NCI-H2227 treated with DMSO at 0.1 percent for 48 hours (cell line): Measurements from ENCODE around the gene HOXA13.

Source experiments
- DNase-seq: peaks from one replicate; lab custom pipeline; 2025; lab: John Stamatoyannopoulos, UW

The HOXA13 gene

DNA sequence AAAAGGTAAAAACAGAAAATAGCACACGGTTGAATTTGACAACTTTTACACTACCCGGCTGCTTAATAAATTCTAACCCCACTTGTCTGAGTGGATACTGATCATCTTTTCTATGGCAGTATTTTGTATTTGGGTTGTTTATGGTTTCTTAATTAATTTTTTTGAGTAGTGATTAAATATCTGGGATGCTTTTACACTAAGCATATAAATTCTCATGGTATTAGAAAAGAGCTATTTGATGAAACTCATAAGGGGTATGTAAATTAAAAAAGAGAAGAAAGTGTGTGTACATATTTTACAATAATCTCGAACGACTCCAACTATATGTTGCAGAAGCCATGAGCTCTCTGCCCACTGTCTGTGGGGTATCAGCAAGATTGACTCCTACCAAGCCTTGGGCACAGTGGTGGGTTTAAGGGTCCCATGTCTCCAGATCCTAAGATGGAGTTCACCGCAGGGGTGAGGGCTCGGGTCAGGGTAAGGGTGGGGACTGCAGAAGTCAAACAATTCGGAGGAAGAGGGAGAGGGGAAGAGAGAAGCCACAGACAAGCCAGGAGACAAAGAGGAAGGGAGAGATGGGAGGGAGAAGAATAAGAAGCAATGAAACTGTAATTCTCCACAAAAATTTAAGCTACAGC, 7.6 kb upstream of the HOXA13 start:
- DNase-seq = no peak

DNA sequence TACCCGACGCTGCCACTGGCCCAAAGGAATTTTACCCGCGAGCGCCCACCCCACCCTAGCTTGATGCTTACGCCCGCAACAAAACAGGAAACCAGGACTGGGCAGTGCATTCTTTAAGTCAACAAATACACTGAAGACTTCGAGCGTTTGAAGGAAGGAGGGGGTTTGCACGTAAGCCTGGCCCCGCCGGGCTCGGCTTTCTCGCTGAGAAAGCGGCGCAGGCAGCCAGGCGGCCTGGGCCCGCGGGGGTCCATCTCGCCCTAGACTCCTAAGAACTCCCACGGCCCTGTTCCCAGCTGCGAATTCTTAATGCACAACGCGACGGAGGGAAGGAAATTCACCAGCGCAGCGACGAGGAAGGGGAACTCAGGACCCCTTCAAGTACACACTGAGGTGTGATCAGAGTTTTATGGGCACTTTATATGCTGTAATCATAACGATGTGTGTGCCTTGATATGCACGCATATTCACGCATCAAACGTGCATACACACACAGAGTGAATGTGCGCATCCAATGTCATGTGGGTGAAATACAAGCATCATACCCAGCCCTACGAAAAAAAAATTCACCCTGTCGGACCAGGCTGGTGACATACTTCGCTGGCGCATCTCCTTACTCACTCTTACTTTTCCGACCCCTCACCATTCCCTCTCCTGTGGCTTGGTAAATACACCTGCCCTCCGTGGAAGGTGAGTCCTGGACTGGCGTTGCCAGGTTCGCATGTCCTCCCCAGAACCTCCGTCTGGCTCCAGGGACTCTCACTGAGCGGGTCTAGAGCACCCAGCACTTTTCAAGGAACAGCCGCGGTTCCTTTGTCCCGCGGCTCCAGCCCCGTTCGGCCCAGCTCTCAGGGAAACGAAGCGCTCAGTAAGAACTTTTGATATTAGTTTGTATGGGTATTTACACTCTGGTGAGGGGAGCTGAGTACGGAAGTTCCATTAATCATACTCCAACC, 5.7 kb upstream of the HOXA13 start:
- DNase-seq = no peak

DNA sequence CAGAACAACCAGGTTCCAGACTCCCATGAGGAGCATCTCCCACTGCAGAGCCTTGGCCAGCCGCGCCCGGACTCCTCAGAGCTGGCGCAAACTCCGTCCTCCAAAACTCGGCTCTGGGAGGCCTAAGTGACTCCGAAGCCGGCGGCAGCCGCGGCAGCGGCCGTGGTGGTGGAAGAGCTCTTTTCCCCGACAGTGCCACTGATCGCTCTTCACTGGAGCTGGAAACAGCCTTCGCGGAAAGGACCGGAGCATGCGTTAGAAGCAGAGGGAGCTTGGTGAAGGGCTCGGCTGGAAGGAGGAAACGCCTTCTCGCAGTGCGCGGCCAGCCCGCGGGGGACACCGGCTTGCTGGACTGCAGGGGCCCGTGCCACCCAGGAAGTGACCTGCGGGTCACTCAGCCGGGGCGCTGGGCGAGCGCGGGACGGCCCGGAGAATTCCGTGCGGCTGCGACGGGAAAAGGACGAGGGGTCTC, 5.0 kb upstream of the HOXA13 start:
- no peak for DNase-seq

DNA sequence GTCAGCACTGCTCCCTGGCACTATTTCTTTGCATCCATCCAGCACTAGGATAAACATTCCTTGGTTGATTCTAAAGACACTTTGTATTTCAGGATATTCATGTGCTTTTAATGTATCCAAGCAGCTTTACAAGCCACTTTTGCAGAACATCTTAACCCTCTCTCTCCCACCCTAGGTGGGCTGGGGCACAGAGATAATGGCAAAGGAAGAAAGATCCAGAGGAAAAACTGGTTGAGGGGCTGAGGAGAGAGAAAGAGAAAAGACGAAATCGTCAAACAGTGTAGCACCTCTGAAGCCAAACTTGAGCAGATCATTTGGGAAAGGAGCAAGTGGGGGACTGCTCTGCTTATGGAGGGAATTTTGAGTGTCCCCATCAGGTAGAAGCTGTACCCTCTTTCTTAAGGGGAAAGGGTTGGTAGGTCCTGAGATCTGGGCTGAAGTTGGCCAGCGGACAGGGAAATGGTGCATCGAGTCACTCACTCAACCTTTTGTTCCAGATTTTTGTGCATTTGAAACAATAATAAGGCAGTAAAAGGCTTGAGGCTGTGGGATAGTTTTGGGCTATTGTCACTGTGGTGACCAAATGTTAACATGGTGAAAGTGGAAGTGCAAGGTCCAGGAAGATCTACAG, 4.2 kb upstream of the HOXA13 start:
- no peak for DNase-seq

DNA sequence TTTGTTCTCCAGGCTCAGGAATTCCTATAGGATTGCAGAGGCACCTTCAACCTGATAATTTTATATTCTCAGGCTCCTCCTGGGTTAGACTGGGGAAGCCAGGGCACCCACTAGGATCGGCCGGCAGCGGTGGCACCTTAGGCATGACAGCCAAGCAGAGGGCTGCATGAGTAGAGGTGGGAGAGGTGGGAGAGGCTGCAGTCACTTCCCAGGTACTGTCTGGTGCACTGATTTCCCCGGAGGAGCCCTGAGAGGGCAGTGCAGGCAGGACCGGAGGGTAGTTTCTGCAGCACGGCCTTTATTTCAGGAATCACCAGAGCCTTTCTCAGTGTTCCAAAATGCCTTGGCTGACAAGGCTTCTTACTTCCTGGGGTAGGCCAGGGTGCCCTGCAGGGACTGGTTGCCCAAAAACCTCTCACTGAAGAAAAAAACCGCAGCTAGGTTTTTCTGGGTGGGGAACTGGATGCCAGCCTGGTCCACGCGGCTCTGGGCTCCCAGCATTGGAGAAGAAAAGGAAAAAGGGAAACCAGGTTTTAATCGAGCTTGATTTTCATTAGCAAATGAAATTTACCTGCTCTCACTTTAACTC, 3.6 kb upstream of the HOXA13 start:
- DNase-seq = no peak

DNA sequence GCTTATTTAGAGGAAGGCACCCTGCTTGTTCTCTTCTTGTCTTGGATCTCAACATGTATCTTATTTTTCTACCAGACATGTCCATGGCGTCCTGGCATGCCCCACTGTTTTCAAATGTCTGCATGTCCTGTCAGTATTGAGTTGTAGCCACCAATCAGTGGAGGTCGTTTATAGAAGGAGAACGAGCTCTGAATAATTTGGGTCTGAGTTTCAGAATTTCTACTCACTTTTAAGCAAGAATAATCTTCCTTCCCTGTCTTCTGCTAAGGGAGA, 2.9 kb upstream of the HOXA13 start:
- no peak for DNase-seq

DNA sequence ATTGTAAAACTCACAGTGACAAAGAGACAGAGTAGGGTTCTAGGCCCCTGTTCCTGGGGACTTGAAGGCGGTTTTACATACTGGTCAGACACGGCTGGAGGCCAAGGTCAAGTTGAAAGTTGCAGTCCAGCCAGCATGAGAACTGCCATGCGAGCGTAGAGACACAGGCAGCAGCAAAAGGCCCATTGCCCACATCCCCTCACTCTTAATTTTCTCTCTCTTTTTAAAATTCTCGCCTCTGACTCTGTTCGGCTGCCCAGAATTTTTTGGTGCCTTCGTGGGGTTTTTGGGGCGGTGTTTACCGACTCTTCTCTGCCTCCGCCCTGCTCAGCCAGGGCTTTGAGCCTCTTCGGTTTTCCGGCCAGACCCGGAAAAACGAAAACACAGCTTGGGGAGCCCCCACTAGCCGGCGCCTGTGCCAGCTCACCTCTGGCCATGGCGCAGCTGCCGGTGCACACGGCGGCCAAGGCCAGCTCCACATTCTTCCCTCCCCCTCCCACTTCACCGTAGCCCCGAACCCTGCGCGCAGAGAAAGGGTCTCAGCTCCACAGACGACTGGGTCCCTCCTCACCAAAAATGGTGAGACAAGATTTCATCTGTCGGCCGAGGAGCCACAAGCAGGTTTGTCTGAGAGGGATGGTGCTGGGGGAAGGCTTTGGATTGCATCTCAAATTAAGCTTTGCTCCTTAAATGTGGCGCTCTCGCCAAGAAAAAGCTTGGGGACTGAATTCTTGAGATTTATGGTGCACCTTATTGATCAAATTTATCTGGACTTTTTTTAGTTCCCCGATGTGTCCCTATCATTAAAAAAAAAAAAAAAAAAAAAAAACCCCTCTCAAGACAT, 2.3 kb upstream of the HOXA13 start:
- no peak for DNase-seq

DNA sequence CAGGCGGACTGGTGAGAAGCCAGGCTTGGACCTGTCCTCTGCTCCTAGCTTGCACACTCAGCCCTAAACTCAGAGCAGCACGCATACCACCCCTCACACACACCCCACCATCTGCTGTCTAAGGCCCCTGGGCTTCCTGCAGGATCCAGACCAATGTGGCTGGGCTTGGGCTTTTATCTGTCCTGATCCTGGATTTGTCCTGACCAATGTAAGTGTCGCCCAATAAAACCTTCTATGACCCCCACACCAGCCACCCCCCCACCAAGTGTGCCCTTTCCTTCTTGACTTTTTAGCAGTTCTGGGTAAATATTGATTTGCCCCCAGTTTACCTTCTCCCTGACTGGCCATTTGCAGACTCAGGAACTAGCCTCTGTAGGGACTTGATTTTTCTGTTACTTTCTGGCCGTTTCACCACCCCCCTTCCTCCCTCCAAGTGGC, 1.7 kb upstream of the HOXA13 start:
- no peak for DNase-seq

DNA sequence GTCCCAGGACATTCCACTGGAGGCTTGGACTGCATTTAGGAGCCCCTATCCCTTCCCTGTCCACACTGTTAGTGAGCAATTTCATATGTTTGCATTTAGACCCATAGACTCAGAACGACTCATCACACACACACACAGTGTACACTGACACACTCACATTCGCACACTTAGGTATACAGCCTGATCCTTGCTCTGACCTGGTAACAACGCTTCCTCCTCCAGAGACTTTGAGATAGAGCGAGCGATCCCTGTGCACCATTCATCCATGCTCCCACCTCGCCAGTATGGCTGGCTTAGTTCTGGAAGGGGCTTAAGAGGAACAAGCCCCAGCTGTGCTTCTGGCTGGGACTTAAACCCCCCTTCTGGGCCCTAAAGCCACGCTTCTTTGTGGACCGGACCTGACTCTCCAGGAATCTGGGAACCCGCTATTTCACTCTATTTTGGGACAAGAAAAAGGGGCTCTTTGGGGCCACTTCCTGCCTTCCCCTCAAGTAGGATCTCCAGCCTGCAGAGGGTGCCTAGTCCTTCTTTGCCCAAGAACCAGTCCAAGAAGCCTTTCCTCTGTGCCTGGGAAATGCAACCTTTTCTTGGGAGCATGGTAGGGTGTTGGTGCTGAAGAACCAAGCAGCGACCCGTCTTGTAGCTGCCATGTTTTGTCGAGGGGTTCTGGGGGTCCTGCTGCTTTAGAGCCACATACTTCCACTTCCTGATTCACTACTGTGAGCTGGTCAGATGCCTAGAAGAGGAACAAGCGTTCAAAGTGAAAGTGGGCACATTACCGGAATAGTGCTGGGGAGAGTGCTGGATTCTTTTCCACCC, 1.1 kb upstream of the HOXA13 start:
- no peak for DNase-seq

DNA sequence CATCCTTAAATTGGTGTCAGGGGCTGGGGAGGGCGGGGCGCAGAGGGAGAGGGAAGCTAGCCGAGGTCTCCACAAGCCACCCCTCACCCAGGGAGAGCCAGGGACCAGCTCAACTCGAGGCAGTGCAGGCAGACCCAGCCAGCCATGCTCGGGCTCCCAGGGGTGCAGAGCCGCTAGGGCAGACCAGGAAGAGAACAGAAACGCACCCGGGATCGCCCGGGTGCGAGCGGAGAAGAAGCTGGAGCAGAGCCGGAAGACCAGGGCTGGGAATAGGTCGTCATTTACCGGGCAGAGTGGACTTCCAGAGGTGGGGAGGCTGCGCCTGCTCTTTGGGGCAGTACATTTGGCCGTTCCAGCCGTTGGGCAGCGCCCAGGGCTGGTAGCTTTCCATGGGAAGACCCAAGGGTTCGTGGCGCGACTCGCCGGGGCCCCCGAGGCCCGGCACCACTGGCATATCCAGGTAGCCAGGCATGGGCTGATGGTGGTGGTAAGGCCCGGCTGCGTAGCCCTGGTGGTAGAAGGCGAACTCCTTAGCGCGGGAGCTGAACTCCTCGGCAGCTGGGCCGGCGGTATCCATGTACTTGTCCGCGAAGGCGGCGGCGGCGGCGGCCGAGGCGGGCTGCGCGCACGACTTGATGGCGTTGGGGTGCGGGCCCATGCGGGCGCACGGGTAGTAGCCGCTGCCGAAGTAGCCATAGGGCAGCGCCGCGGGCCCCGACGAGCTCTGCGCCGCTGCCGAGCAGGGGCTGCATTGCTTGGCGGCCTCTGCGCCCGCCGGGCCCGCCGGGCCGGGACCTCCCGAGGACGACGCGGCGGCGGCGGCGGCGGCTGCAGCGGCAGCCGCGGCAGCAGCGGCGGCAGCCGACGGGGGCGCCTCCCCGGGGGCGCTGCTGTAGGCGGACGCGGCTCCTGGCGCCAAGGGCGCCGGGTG, 755 bp downstream of the HOXA13 start:
- DNase-seq = no peak

DNA sequence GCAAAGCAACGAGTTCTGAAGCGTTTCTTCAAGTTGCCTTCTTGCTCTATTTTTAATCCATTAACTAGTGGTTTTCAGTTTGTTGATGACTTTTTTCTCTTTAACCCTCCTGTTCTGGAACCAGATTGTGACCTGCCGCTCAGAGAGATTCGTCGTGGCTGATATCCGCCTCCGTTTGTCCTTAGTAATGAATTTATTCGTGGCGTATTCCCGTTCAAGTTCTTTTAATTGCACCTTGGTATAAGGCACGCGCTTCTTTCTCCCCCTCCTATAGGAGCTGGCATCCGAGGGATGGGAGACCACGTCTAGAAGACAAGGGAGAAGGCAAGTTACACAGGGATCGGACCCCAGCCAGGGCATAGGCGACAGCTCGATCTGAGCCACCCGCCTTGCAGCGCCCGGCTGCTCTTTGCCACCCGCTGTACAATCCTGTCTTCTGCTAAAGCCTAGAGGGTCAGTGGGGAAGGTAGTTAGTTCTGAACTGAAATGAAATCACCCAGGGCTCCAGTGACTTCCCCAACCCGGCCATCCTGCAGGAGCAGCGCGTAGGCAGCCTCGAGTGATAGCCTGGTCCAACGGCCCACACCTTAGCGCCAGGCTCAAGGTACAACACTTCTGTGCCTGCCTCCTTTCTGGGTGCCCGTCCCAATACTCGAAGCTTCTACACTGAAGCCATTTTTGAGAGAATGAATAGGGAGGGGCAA, 1.6 kb downstream of the HOXA13 start:
- no peak for DNase-seq

DNA sequence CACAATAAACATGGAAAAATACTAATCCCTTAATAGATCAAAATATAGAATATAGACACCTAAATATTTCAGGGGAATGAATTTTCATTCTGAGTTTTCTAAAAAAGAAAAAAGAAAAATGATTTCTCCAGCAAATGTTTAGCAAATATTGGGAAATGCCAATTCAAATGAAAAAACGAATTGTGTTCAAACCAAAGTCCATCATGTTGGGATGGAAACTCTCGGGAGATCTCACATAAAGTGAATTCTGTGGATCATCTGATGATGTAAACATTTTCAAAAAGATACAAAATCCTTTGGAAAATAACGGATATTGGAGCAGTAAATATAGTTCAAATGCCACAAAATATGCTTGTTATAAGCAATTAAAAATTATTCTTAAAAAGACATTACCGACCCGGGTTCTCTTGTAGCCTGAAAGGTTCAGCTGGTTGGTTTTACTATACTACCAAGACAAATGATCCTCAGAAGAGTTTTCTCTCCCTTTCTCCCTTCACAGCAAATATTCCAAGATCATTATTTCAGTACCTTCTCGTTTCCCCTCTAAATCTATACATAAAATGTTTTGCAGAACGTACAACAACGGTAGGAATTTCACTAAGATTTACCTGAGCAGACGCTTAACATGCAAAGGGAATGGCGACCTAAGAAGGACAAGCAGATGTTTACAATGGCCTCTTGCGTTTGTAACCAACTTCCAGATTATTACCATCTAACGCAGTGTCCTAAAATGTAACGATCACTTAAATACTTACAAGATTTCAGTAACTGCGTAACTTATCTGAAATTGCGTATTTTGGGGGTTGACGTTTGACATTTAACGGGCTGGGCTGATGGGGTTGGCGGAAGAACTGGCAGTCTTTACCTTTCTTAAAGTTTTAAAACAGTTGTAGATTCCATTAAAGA, 2.5 kb downstream of the HOXA13 start:
- no peak for DNase-seq

DNA sequence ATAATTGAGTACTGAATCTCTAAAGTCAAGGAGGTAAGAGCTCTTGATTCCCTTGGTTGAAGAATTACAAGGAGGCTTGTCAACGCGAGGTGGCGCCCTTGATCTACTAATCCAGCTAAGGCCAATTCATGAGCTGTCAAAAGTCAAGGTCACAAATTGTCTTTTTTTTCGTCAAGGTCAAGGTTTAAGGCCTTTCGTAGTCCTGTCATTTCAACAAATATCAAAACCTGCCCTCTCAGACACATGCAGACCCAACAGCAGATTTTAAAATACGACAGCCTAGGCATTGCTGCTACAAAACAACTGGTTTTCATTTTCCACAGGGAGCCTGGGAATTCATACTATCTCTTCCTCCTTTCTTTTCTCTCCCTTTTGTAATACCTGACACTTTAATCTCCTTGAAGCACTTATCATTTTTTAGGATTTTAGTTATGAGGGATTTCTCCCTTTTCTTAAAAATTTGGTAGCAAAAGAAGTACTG, 3.6 kb downstream of the HOXA13 start:
- DNase-seq = peak; percentile 67

DNA sequence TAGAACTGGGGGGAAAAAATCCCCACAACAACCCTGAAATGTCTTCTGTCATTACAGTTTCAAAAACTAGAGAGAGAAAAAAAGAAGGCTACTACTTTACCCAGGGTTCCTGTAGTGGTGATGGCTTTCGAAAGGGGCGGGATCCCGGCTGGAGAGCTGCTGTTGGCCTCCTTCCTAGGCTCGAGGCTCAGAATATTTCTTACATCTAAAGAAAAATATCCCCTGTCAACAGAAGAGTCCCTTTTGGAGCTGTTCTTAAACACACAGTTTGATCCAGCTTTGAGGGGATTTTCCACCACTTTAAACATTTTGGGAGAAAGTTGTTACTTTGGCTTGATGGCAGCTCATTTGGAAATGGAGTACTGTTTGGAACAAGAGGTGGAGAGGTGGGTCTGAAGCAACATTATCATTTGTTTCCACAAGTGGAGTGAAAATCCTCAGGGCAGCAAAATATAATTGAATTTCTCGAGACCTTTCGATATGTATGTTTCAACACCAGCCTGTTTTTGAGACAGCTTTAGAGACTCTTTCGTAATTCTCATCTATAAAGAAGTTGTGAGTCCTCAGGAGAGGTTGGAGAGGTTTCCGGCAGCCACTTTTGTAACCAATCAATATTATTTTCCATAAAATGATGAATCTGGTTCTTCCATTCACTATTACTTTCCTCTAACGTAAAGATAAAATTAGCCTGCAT, 5.1 kb downstream of the HOXA13 start:
- no peak for DNase-seq

DNA sequence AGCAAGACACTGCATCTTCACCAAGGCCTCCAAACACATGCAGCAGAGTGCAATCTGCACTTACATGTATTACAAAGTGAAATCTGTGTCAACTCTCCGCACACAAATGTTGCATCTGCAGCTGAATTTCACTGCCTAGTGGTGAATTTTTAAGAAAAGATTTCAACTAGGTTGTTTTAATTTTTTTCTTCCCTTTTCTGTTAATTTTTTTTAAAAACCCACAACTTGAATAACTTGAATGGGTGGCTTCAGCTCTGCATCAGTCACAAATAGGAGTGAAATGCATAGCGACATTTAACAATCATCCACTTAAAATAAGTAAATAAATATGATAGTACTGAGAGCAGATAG, 5.9 kb downstream of the HOXA13 start:
- no peak for DNase-seq

DNA sequence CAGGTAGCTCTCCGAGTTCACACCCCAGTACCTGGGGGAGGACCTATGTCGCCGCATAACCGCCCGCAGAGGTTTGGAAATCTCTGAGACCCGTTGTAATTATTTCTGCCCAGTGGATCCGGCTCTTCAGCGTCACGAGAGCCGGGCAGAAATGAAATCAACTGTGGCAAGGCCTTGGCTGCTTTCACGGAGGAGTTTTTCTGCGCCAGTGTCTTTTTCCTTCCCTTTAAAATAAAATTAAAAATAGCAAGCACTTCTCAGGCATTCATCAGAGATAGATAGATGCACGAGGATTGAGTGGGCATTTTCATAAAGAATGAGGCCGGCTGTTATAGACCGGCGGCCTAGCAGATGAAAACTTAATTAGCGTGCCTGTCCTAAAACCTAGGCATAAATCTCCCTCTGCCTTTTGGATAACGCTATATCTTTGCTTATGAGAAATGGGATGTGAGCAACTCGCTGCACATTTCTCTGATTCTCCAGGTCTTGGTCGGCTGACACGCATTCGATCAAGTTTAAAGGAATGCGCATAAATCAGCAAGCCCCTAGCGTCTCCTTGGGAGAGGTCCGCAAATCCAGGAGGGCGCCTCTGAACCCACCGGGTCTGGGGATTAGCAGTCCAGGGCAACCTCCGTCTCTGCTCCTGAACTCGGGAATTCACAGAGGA, 6.4 kb downstream of the HOXA13 start:
- no peak for DNase-seq
